Peyer's patch (tissue), 4 donors: ENCODE data around the gene PPP1R26.

Source experiments
- POLR2A ChIP-seq, 2 donors: fragments of 450-650 bp; IDR thresholded peaks; one replicate each; pipeline ENCODE4 v1.5.1; 2017; ENCODE audit warnings: antibody characterized with exemption in 2 of 2, mild to moderate bottlenecking in 2 of 2, moderate library complexity in 2 of 2
- TF ChIP-seq, protein P1 (sequence below), 6 experiments: fragments of 450-650 bp in 4 of 6; fragments of 200-600 bp in 2 of 6; sonication (generic) in 1 of 6; IDR thresholded peaks; one replicate each; pipeline ENCODE4 v1.5.1; 2017 to 2019; ENCODE audit warnings: antibody characterized with exemption in 6 of 6, mild to moderate bottlenecking in 3 of 6, moderate library complexity in 1 of 6

DNA sequence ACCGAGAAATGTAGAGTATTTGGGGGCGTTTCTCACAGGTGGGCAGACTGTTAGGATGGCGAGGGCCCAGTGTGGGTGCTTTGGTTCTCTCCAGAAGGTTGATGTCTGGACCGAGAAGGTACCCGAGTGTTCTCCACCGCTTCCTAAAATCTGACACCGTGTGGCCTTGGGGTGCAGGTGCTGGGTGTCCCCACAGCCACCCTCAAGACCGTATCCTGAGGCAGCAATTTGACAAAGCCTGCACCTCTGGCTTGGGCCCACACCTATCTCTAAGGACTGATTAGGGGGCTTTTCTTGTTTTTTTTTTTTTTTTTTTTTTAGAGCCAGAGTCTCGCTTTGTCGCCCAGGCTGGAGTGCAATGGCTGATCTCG is 1.3 kb downstream of the PPP1R26 start:
- TF ChIP-seq POLR2A (IDR thresholded peaks at IDR 0.05): no peak
- TF ChIP-seq, protein P1, sequence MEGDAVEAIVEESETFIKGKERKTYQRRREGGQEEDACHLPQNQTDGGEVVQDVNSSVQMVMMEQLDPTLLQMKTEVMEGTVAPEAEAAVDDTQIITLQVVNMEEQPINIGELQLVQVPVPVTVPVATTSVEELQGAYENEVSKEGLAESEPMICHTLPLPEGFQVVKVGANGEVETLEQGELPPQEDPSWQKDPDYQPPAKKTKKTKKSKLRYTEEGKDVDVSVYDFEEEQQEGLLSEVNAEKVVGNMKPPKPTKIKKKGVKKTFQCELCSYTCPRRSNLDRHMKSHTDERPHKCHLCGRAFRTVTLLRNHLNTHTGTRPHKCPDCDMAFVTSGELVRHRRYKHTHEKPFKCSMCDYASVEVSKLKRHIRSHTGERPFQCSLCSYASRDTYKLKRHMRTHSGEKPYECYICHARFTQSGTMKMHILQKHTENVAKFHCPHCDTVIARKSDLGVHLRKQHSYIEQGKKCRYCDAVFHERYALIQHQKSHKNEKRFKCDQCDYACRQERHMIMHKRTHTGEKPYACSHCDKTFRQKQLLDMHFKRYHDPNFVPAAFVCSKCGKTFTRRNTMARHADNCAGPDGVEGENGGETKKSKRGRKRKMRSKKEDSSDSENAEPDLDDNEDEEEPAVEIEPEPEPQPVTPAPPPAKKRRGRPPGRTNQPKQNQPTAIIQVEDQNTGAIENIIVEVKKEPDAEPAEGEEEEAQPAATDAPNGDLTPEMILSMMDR (IDR thresholded peaks at IDR 0.05): no peak
